ENCODE results near the gene DCDC2C.

The DCDC2C gene

GRCh38 chr2:3703236-3703756 lies at the start of gene DCDC2C:
Gene DCDC2C, plus strand, starts transcription at chr2:3703575. Its CDS starts 177 bp downstream, at chr2:3703752.
- no peak for DNase-seq

- DNase-seq, result no peak
Measured at GRCh38 chr2:3654011-3654410, 49.4 kb upstream of the DCDC2C start.

GRCh38 chr2:3654531-3655225 lies 48.7 kb upstream of the DCDC2C start:
- DNase-seq, result no peak

GRCh38 chr2:3655871-3656761 lies 47.3 kb upstream of the DCDC2C start:
- no peak for DNase-seq

GRCh38 chr2:3656762-3657721 lies 46.3 kb upstream of the DCDC2C start:
- DNase-seq, result no peak

GRCh38 chr2:3657881-3658280 lies 45.5 kb upstream of the DCDC2C start, which contains the start of gene ALLC:
Gene ALLC, plus strand, starts transcription at chr2:3658200. Its CDS starts 12,958 bp downstream, at chr2:3671158.
- DNase-seq, result no peak

GRCh38 chr2:3659447-3660432 lies 43.6 kb upstream of the DCDC2C start:
- DNase-seq, result no peak

- peak; percentile 15 for DNase-seq
Measured at GRCh38 chr2:3660640-3661039, 42.7 kb upstream of the DCDC2C start.

- DNase-seq, result no peak
Measured at GRCh38 chr2:3661149-3661660, 42.2 kb upstream of the DCDC2C start.

- DNase-seq, result no peak
Measured at GRCh38 chr2:3662239-3662638, 41.1 kb upstream of the DCDC2C start.

GRCh38 chr2:3664118-3664517 lies 39.3 kb upstream of the DCDC2C start:
- DNase-seq, result no peak

GRCh38 chr2:3664925-3665324 lies 38.5 kb upstream of the DCDC2C start:
- DNase-seq, result no peak

GRCh38 chr2:3665886-3666612 lies 37.3 kb upstream of the DCDC2C start:
- no peak for DNase-seq

GRCh38 chr2:3666613-3666975 lies 36.8 kb upstream of the DCDC2C start:
- no peak for DNase-seq

GRCh38 chr2:3667151-3667631 lies 36.2 kb upstream of the DCDC2C start:
- DNase-seq, result no peak

- DNase-seq, result no peak
Measured at GRCh38 chr2:3669656-3670055, 33.7 kb upstream of the DCDC2C start.

GRCh38 chr2:3670376-3670775 lies 33.0 kb upstream of the DCDC2C start:
- DNase-seq, result no peak

- DNase-seq, result no peak
Measured at GRCh38 chr2:3670941-3671340, 32.4 kb upstream of the DCDC2C start.

- no peak for DNase-seq
Measured at GRCh38 chr2:3672861-3673678, 30.3 kb upstream of the DCDC2C start.

Data from stimulated activated CD4-positive, alpha-beta T cell treated with anti-CD3 and anti-CD28 coated beads, Interleukin-15, amount 100 ng/mL, for 24 hours (primary cell).